ENCODE measurements around the gene QRFPR. TPM values are rescaled to one million over a fixed set of nuclear protein-coding genes. Genes with fewer than 3 reads are reported as not detected.
"Not testable (repeated sequence)": the region's sequence is repeated elsewhere in the genome, so short reads cannot be mapped to it uniquely, and the experiment has no call there.

Gene QRFPR
- total RNA-seq, 1 donor from 2014 or later: not detected

- TF ChIP-seq POLR2A (IDR thresholded peaks at IDR 0.05): no peak
- no peak for TF ChIP-seq CTCF (IDR thresholded peaks at IDR 0.05)
- TF ChIP-seq POLR2AphosphoS5 (IDR thresholded peaks at IDR 0.05; ENCODE audit: insufficient read depth in 1 of 2, low read depth in 1 of 2): no peak
- no peaks in the 10 kb centered on the region for H3K9me3 ChIP-seq
- intact Hi-C loops (cut with DNase I): no loop called here
- no peaks in the 10 kb centered on the region for H3K27me3 ChIP-seq
- no peaks in the 10 kb centered on the region for H3K36me3 ChIP-seq
- no peaks in the 10 kb centered on the region for H3K4me1 ChIP-seq
- no peak overlapping the region for H3K4me3 ChIP-seq
- DNase-seq (ENCODE audit: extremely low spot score in 2 of 2): no peak
- H3K27ac ChIP-seq: no peak overlapping the region
These were observed 59.4 kb downstream of the QRFPR start for GRCh38 chr4:121321466-121321865.

- no peaks in the 10 kb centered on the region for H3K4me1 ChIP-seq
- intact Hi-C loops (cut with DNase I): no loop called here
- H3K27me3 ChIP-seq: no peaks in the 10 kb centered on the region
- H3K36me3 ChIP-seq: no peaks in the 10 kb centered on the region
- no peak overlapping the region for H3K4me3 ChIP-seq
- TF ChIP-seq CTCF (IDR thresholded peaks at IDR 0.05) (no peak), POLR2A (IDR thresholded peaks at IDR 0.05) (no peak), POLR2AphosphoS5 (IDR thresholded peaks at IDR 0.05; ENCODE audit: insufficient read depth in 1 of 2, low read depth in 1 of 2) (no peak)
- no peak overlapping the region for H3K27ac ChIP-seq
- H3K9me3 ChIP-seq: no peaks in the 10 kb centered on the region
- no peak for DNase-seq (ENCODE audit: extremely low spot score in 2 of 2)
These were observed 64.7 kb downstream of the QRFPR start for GRCh38 chr4:121316091-121316490.

GRCh38 chr4:121313430-121313829, 67.4 kb downstream of the QRFPR start:
- H3K9me3 ChIP-seq; H3K4me3 ChIP-seq; H3K36me3 ChIP-seq; H3K27me3 ChIP-seq; H3K4me1 ChIP-seq; H3K27ac ChIP-seq; intact Hi-C loops (cut with DNase I); DNase-seq (ENCODE audit: extremely low spot score in 2 of 2): not testable (repeated sequence)

GRCh38 chr4:121308828-121309227, 72.0 kb downstream of the QRFPR start:
- Histone ChIP-seq H3K9me3 (no peaks in the 10 kb centered on the region), H3K36me3 (no peaks in the 10 kb centered on the region), H3K4me1 (no peaks in the 10 kb centered on the region), H3K27me3 (no peaks in the 10 kb centered on the region), H3K27ac (no peak overlapping the region), H3K4me3 (no peak overlapping the region)
- no peak for TF ChIP-seq POLR2A (IDR thresholded peaks at IDR 0.05)
- no peak for TF ChIP-seq CTCF (IDR thresholded peaks at IDR 0.05)
- TF ChIP-seq POLR2AphosphoS5 (IDR thresholded peaks at IDR 0.05; ENCODE audit: insufficient read depth in 1 of 2, low read depth in 1 of 2): no peak
- DNase-seq (ENCODE audit: extremely low spot score in 2 of 2): no peak
- intact Hi-C loops (cut with DNase I): no loop called here

GRCh38 chr4:121308328-121308663, 72.5 kb downstream of the QRFPR start:
- Histone ChIP-seq H3K4me1 (no peaks in the 10 kb centered on the region), H3K36me3 (no peaks in the 10 kb centered on the region), H3K27me3 (no peaks in the 10 kb centered on the region), H3K9me3 (no peaks in the 10 kb centered on the region), H3K4me3 (no peak overlapping the region), H3K27ac (no peak overlapping the region)
- intact Hi-C loops (cut with DNase I): no loop called here
- TF ChIP-seq CTCF (IDR thresholded peaks at IDR 0.05) (no peak), POLR2A (IDR thresholded peaks at IDR 0.05) (no peak), POLR2AphosphoS5 (IDR thresholded peaks at IDR 0.05; ENCODE audit: insufficient read depth in 1 of 2, low read depth in 1 of 2) (no peak)
- DNase-seq (ENCODE audit: extremely low spot score in 2 of 2): no peak

Data from vagina (tissue), 2 donors.